ENCODE results near the gene CEP164.
"Not testable (repeated sequence)": the region's sequence is repeated elsewhere in the genome, so short reads cannot be mapped to it uniquely, and the experiment has no call there.

CEP164 gene

GRCh38 chr11:117395476-117395875 lies 67.8 kb downstream of the CEP164 start:
- DNase-seq (ENCODE audit: low read depth in 3 of 3): no peak

GRCh38 chr11:117396970-117397369 lies 69.3 kb downstream of the CEP164 start:
- DNase-seq (ENCODE audit: low read depth in 3 of 3): no peak

DNA sequence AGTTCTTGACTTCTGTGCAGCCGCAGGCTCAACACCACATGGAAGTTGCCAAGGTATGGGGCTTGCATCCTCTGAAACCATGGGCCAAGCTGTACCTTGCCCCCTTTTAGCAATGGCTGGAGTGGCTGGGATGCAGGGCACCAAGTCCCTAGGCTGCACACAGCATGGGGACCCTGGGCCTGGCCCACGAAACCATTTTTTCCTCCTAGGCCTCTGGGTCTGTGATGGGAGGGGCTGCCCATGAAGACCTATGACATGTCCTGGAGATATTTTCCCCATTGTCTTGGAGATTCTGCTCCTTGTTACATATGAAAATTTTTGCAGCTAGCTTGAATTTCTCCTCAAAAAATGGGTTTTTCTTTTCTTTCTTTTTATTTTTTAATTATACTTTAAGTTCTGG lies 71.0 kb downstream of the CEP164 start:
- DNase-seq (ENCODE audit: low read depth in 3 of 3): not testable (repeated sequence)

GRCh38 chr11:117399100-117399840 lies 71.6 kb downstream of the CEP164 start:
- DNase-seq (ENCODE audit: low read depth in 3 of 3): not testable (repeated sequence)

DNA sequence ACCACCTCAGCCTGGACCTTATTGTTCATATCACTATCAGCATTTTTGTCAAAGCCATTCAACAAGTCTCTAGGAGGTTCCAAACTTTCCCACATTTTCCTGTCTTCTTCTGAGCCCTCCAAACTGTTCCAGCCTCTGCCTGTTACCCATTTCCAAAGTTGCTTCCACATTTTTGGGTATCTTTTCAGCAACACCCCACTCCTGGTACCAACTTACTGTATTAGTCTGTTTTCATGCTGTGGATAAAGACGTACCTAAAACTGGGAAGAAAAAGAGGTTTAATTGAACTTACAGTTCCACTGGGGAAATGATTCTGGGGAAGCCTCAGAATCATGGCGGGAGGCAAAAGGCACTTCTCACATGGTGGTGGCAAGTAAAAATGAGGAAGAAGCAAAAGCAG lies 78.2 kb downstream of the CEP164 start:
- not testable (repeated sequence) for DNase-seq (ENCODE audit: low read depth in 3 of 3)

DNA sequence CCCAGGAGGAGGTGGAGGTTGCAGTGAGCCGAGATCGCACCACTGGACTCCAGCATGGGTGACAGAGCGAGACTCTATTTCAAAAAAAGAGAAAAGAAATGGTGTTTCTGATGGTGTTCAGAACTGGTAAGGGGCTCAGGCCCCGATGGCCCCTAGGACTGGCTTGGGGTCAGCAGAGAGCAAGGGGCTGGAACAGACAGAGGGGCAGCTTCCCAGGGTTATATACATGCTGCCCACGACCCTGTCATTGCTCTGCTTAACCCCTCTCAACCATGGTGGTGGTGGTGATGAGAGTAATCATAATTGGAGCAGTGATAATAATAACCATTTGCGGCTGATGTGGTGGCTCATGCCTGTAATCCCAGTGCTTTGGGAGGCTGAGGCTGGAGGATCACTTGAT lies 79.4 kb downstream of the CEP164 start:
- no peak for DNase-seq (ENCODE audit: low read depth in 3 of 3)

- DNase-seq (ENCODE audit: low read depth in 3 of 3): no peak
These were observed 80.7 kb downstream of the CEP164 start for GRCh38 chr11:117408356-117408755.

- DNase-seq (ENCODE audit: low read depth in 3 of 3): no peak
These were observed 81.9 kb downstream of the CEP164 start for GRCh38 chr11:117409511-117409910.

DNA sequence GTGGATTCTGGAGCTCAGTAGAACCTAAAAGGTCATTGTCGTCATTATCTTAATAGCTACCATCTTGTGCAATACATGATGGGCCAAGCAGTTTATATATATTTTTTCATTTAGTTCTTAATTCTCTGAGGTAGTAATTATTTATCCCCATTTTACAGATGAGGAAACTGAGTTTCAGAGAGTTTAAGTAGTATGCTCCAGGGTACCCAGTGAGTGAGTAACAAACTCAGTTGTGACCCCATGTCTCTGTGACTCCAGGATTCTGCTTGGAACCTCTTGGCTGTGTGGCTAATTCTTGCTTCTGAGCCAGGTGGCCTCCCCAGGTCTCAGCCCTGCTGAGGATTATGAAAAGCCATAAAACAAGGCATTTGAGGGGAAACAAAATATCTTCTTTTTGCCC lies 82.6 kb downstream of the CEP164 start:
- no peak for DNase-seq (ENCODE audit: low read depth in 3 of 3)

GRCh38 chr11:117410861-117411710 lies 83.4 kb downstream of the CEP164 start:
- DNase-seq (ENCODE audit: low read depth in 3 of 3): no peak

- DNase-seq (ENCODE audit: low read depth in 3 of 3): no peak
These were observed 84.1 kb downstream of the CEP164 start for GRCh38 chr11:117411736-117412135.

GRCh38 chr11:117412176-117412575 lies 84.5 kb downstream of the CEP164 start:
- no peak for DNase-seq (ENCODE audit: low read depth in 3 of 3)

- no peak for DNase-seq (ENCODE audit: low read depth in 3 of 3)
These were observed 85.1 kb downstream of the CEP164 start for GRCh38 chr11:117412653-117413275.

GRCh38 chr11:117413616-117414015 lies 86.0 kb downstream of the CEP164 start:
- no peak for DNase-seq (ENCODE audit: low read depth in 3 of 3)

DNA sequence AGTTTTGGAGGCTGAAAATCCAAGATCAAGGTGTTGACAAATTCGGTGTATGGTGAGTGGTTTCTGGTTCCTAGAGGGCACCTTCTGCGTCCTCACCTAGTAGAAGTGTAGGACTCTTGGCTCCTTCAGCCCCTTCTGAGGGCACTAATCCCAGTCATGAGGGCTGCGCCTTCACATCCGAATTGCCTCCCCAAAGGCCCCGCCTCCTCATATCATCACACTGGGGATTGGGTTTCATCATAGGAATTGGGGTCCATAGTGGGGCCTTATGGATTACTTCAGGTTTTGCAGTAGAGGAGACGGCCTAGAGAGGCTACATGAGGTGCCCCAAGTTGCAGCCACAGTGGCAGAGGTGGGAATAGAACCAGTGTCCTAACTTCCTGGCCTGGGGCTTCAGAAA lies 87.1 kb downstream of the CEP164 start:
- DNase-seq (ENCODE audit: low read depth in 3 of 3): no peak

DNA sequence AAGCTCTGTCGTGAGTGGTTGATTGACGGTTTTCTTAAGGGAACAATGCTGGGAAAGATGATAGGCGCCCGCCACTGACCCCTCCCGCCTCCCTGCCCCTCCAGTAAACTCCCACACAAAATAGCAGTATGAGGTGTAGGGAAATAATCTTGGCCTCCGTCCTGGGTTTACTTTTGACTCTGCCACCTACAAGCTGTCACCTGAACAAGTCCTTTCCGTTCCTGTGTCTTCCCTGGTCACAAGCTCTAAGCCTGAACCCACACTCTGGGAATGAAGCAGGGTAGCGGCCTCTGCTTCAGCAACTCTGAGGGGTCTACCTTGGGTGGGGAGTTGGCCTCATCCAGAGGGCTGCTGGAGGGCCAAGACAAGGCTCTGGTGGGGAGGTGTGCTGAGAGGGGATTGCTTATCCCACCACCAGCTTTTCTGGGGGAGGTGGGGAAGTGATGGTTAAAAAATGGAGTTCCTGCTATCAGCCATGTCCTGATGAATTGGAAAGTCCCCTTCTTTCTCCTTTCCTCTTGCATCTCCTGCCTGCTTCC lies 87.8 kb downstream of the CEP164 start:
- no peak for DNase-seq (ENCODE audit: low read depth in 3 of 3)

DNA sequence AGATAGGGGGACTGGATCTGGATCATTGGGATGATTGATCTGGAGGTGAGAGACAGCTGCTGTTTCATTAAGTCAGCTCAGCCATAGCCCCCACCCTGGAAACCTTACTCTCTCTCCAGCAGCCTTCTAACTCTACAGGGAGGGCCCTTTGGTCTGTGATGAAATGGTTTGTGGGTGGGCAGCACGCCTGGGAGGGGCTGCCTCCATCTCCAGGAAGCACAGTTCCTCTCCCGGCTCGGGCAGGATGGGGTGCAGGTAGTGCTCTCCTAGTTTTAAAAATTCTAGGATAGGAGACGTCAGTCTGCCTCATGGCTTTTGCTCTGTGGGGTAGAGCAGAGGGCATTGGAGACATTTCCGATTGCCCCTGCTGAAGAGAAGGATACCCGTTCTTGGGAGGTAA lies 89.7 kb downstream of the CEP164 start:
- no peak for DNase-seq (ENCODE audit: low read depth in 3 of 3)

- no peak for DNase-seq (ENCODE audit: low read depth in 3 of 3)
These were observed 90.2 kb downstream of the CEP164 start for GRCh38 chr11:117417856-117418255.

DNA sequence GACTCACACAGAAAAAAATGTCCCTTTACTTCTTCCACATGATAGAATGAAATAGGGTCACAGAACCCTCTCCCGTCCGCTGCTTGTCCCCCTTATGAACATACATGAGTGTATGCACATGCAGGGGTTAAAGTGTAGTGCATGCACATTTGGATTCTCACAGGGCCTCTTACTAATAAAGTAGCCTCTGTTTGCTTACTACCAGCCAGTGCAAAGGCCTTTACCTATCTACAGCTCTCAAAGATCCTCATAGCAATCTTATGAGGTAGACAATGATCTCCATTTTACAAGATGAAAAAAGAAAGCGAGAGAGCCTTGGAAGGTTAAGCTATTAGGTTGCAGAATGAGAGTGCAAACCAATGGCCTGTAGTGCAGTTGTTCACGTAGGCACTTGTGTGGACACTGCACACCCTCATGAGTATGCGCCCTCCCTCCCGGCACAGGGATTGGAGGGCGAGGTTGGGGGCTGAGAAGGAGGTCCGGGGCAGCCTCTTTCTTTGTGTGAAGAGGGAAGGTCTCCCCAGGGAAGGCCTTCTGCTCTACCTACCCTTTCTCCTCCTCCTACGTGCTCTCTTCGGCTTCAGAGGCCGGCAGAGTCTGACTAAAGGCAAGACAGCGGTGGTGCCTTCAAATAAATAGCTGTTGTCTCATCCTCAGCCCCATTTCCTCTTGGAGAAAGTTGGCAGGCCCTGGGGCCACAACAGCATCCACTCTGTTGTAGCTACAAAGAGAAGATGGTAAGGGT lies 91.3 kb downstream of the CEP164 start:
- no peak for DNase-seq (ENCODE audit: low read depth in 3 of 3)

DNA sequence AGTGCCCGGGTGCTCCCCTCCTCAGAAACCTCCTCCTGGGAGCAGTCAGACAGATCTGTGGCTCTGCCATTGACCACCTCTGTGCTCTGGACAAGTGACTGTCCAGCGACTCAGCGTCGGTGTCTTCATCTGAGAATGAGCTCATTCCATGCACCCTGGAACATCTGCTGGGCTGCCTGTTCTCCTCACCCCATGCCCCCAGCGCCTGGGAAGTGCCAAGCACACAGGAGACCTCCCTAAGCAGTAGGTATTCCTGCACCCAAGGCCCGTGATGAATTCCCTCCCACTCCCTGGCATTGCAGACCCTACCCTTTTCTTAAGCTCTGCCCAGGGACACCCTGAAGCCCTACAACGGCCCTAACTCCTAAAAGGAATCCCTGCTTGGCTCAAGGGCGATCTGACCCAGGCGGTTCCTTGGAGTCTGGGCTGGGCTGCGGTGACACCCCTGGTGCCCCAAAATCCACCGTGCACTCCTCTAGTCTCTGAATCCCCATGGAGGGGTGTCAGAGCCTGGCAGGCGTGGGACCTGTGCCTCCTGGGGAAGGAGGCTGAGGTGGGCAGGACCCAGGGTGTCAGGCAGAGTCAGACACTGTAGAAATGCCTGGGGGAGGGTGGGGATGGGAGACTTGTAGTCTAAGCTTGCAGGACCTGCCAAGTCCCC lies 92.0 kb downstream of the CEP164 start:
- DNase-seq (ENCODE audit: low read depth in 3 of 3): no peak

GRCh38 chr11:117420143-117420485 lies 92.5 kb downstream of the CEP164 start:
- no peak for DNase-seq (ENCODE audit: low read depth in 3 of 3)

Measured in stimulated activated CD4-positive, alpha-beta T cell treated with anti-CD3 and anti-CD28 coated beads, TNF-alpha, amount 100 ng/mL, for 48 hours (primary cell).